A673 (cell line): ENCODE measurements around the gene ITGB2. TPM values are rescaled to one million over a fixed set of nuclear protein-coding genes. Genes with fewer than 3 reads are reported as not detected.

Experiments used
- BruUV-seq: library from RNA; stranded (reverse); fragments of 400-500 nt; replicated peaks from 2 replicates; lab custom pipeline; 2021; lab: Mats Ljungman, UMichigan
- CTCF ChIA-PET: fragments of 300-600 bp; sonication (Branson Sonifier 250); formaldehyde crosslinking; loops from one replicate; lab custom pipeline; 2022; ENCODE audit warnings: antibody characterized with exemption; lab: Charles Lee
- POLR2A ChIA-PET: fragments of 300-600 bp; sonication (Branson Sonifier 250); formaldehyde crosslinking; loops from one replicate; lab custom pipeline; 2022; ENCODE audit warnings: antibody characterized with exemption; ENCODE audit not compliant: low non-redundant PET; lab: Charles Lee
- DNase-seq: peaks from one replicate; pipeline ENCODE4 v3.0.0-alpha.2; 2015; ENCODE audit warnings: low spot score
- H3K27ac ChIP-seq: fragments of 200-600 bp; sonication (generic); 2 replicates; pipeline ENCODE4 v1.5.1; 2016; ENCODE audit warnings: mixed run types, low read depth, mild to moderate bottlenecking, mixed read lengths, antibody characterized with exemption, low read length; ENCODE audit not compliant: poor library complexity, severe bottlenecking
- H3K27me3 ChIP-seq: fragments of 200-600 bp; sonication (generic); replicated peaks from 2 replicates; pipeline ENCODE4 v1.6.1; 2017; ENCODE audit warnings: mixed run types, low read depth, mild to moderate bottlenecking, mixed read lengths, antibody characterized with exemption, low read length; ENCODE audit not compliant: insufficient read depth, poor library complexity
- H3K36me3 ChIP-seq: fragments of 200-600 bp; sonication (generic); 2 replicates; pipeline ENCODE4 v1.6.1; 2016; ENCODE audit warnings: mixed run types, mild to moderate bottlenecking, mixed read lengths, antibody characterized with exemption, low read length; ENCODE audit not compliant: insufficient read depth, poor library complexity, severe bottlenecking
- H3K4me1 ChIP-seq: fragments of 200-600 bp; sonication (generic); 2 replicates; pipeline ENCODE4 v1.6.1; 2017; ENCODE audit warnings: mixed run types, mild to moderate bottlenecking, mixed read lengths, antibody characterized with exemption, low read length; ENCODE audit not compliant: insufficient read depth, poor library complexity, severe bottlenecking
- H3K4me3 ChIP-seq: fragments of 200-600 bp; sonication (generic); 2 replicates; pipeline ENCODE4 v1.5.1; 2016; ENCODE audit warnings: low read depth, mixed run types, mild to moderate bottlenecking, mixed read lengths, low read length; ENCODE audit not compliant: poor library complexity, severe bottlenecking
- H3K9me3 ChIP-seq: fragments of 200-600 bp; sonication (generic); 2 replicates; pipeline ENCODE4 v1.6.1; 2016; ENCODE audit warnings: mixed run types, low read depth, mild to moderate bottlenecking, mixed read lengths, antibody characterized with exemption, low read length; ENCODE audit not compliant: poor library complexity, severe bottlenecking
- CTCF ChIP-seq: fragments of 300-800, 200-600 bp; sonication (generic); conservative IDR thresholded peaks from 2 replicates; pipeline ENCODE4 v1.5.1; 2017; ENCODE audit warnings: low read depth, mild to moderate bottlenecking, antibody characterized with exemption, low read length, moderate library complexity, mixed read lengths
- EZH2 ChIP-seq: fragments of 200-600 bp; sonication (generic); IDR thresholded peaks from 2 replicates; pipeline ENCODE4 v1.6.1; 2017; ENCODE audit warnings: borderline replicate concordance, low read depth, mild to moderate bottlenecking, mixed read lengths, antibody characterized with exemption, low read length; ENCODE audit not compliant: poor library complexity, severe bottlenecking
- intact Hi-C: fragments of 100-400 bp; cut with micrococcal nuclease; formaldehyde crosslinking; loops from one replicate; pipeline ENCODE4 v1.10.0; 2022; ENCODE audit not compliant: unreplicated experiment
- total RNA-seq: library from RNA; stranded (reverse); gene quantifications from 2 replicates; pipeline ENCODE4 v1.2.3, GENCODE V29; 2021

ITGB2 gene
- total RNA-seq, 1 experiment from 2014 or later = 5.0 TPM

GRCh38 chr21:44889625-44890337 is 30.9 kb downstream of the ITGB2 start:
- POLR2A ChIA-PET = no interaction called here
- intact Hi-C loops = loop anchor here (5.0 kb wide), 2 partner anchors 43 to 248 kb away; no protein-coding TSS in a partner anchor
- CTCF ChIA-PET = no interaction called here
- H3K27me3 ChIP-seq = no peaks in the 10 kb centered on the region
- DNase-seq = no peak
- H3K4me3 ChIP-seq = no peak overlapping the region
- no peaks in the 10 kb centered on the region for H3K9me3 ChIP-seq
- no TSS peak for BruUV-seq
- no peak for TF ChIP-seq EZH2
- no peak for TF ChIP-seq CTCF
- H3K27ac ChIP-seq = peak overlapping the region; percentile 30
- no peaks in the 10 kb centered on the region for H3K36me3 ChIP-seq
- peaks cover 4% of the 10 kb centered on the region for H3K4me1 ChIP-seq

- POLR2A ChIA-PET = no interaction called here
- no peak for DNase-seq
- CTCF ChIA-PET = no interaction called here
- intact Hi-C loops = no loop called here
- TF ChIP-seq EZH2 (no peak), CTCF (no peak)
- Histone ChIP-seq H3K27ac (no peak overlapping the region), H3K9me3 (no peaks in the 10 kb centered on the region), H3K4me1 (peaks cover 4% of the 10 kb centered on the region), H3K27me3 (no peaks in the 10 kb centered on the region), H3K36me3 (no peaks in the 10 kb centered on the region), H3K4me3 (no peak overlapping the region)
- BruUV-seq = no TSS peak
Measured at GRCh38 chr21:44888581-44889550, 31.8 kb downstream of the ITGB2 start.

- BruUV-seq = no TSS peak
- POLR2A ChIA-PET = no interaction called here
- H3K4me1 ChIP-seq = peaks cover 2% of the 10 kb centered on the region
- no peak overlapping the region for H3K4me3 ChIP-seq
- CTCF ChIA-PET = no interaction called here
- intact Hi-C loops = no loop called here
- no peaks in the 10 kb centered on the region for H3K27me3 ChIP-seq
- TF ChIP-seq CTCF (no peak), EZH2 (no peak)
- H3K27ac ChIP-seq = no peak overlapping the region
- no peaks in the 10 kb centered on the region for H3K36me3 ChIP-seq
- H3K9me3 ChIP-seq = no peaks in the 10 kb centered on the region
- no peak for DNase-seq
Measured at GRCh38 chr21:44887807-44888580, 32.7 kb downstream of the ITGB2 start.
